A673 (cell line): ENCODE measurements around the gene GALNTL6. TPM values are rescaled to one million over a fixed set of nuclear protein-coding genes. Genes with fewer than 3 reads are reported as not detected.

ENCODE experiments used
- BruUV-seq: library from RNA; stranded (reverse); fragments of 400-500 nt; replicated peaks from 2 replicates; lab custom pipeline; 2021; lab: Mats Ljungman, UMichigan
- CTCF ChIA-PET: fragments of 300-600 bp; sonication (Branson Sonifier 250); formaldehyde crosslinking; loops from one replicate; lab custom pipeline; 2022; ENCODE audit warnings: antibody characterized with exemption; lab: Charles Lee
- POLR2A ChIA-PET: fragments of 300-600 bp; sonication (Branson Sonifier 250); formaldehyde crosslinking; loops from one replicate; lab custom pipeline; 2022; ENCODE audit warnings: antibody characterized with exemption; ENCODE audit not compliant: low non-redundant PET; lab: Charles Lee
- DNase-seq: peaks from one replicate; pipeline ENCODE4 v3.0.0-alpha.2; 2015; ENCODE audit warnings: low spot score
- H3K27ac ChIP-seq: fragments of 200-600 bp; sonication (generic); 2 replicates; pipeline ENCODE4 v1.5.1; 2016; ENCODE audit warnings: mixed run types, low read depth, mild to moderate bottlenecking, mixed read lengths, antibody characterized with exemption, low read length; ENCODE audit not compliant: poor library complexity, severe bottlenecking
- H3K27me3 ChIP-seq: fragments of 200-600 bp; sonication (generic); replicated peaks from 2 replicates; pipeline ENCODE4 v1.6.1; 2017; ENCODE audit warnings: mixed run types, low read depth, mild to moderate bottlenecking, mixed read lengths, antibody characterized with exemption, low read length; ENCODE audit not compliant: insufficient read depth, poor library complexity
- H3K36me3 ChIP-seq: fragments of 200-600 bp; sonication (generic); 2 replicates; pipeline ENCODE4 v1.6.1; 2016; ENCODE audit warnings: mixed run types, mild to moderate bottlenecking, mixed read lengths, antibody characterized with exemption, low read length; ENCODE audit not compliant: insufficient read depth, poor library complexity, severe bottlenecking
- H3K4me1 ChIP-seq: fragments of 200-600 bp; sonication (generic); 2 replicates; pipeline ENCODE4 v1.6.1; 2017; ENCODE audit warnings: mixed run types, mild to moderate bottlenecking, mixed read lengths, antibody characterized with exemption, low read length; ENCODE audit not compliant: insufficient read depth, poor library complexity, severe bottlenecking
- H3K4me3 ChIP-seq: fragments of 200-600 bp; sonication (generic); 2 replicates; pipeline ENCODE4 v1.5.1; 2016; ENCODE audit warnings: low read depth, mixed run types, mild to moderate bottlenecking, mixed read lengths, low read length; ENCODE audit not compliant: poor library complexity, severe bottlenecking
- H3K9me3 ChIP-seq: fragments of 200-600 bp; sonication (generic); 2 replicates; pipeline ENCODE4 v1.6.1; 2016; ENCODE audit warnings: mixed run types, low read depth, mild to moderate bottlenecking, mixed read lengths, antibody characterized with exemption, low read length; ENCODE audit not compliant: poor library complexity, severe bottlenecking
- EZH2 ChIP-seq: fragments of 200-600 bp; sonication (generic); IDR thresholded peaks from 2 replicates; pipeline ENCODE4 v1.6.1; 2017; ENCODE audit warnings: borderline replicate concordance, low read depth, mild to moderate bottlenecking, mixed read lengths, antibody characterized with exemption, low read length; ENCODE audit not compliant: poor library complexity, severe bottlenecking
- intact Hi-C: fragments of 100-400 bp; cut with micrococcal nuclease; formaldehyde crosslinking; loops from one replicate; pipeline ENCODE4 v1.10.0; 2022; ENCODE audit not compliant: unreplicated experiment
- total RNA-seq: library from RNA; stranded (reverse); gene quantifications from 2 replicates; pipeline ENCODE4 v1.2.3, GENCODE V29; 2021
- TF ChIP-seq, protein P1 (sequence below): fragments of 300-800, 200-600 bp; sonication (generic); conservative IDR thresholded peaks from 2 replicates; pipeline ENCODE4 v1.5.1; 2017; ENCODE audit warnings: low read depth, mild to moderate bottlenecking, antibody characterized with exemption, low read length, moderate library complexity, mixed read lengths

GALNTL6 gene
- total RNA-seq, 1 experiment from 2014 or later, result 0.30 TPM

DNA sequence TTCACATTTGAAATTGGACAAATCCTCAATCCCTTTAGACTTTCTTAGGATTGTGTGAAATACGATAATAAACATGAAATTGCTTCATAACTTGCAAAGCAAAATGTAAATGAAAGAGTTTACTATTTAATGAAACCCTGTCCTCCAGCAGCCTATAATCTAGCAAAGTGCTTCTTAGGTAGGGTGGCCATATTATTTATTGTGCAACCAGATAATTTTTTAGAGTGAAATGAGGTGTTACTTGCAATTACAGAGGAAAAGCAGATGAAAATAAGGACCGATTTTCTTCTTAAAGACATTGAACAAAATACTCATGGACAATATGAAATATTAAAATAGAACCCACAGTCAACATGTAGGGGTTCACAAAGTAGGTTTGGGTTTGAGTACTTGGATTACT is 1239.2 kb downstream of the GALNTL6 start:
- no peak for TF ChIP-seq EZH2
- TF ChIP-seq, protein P1, sequence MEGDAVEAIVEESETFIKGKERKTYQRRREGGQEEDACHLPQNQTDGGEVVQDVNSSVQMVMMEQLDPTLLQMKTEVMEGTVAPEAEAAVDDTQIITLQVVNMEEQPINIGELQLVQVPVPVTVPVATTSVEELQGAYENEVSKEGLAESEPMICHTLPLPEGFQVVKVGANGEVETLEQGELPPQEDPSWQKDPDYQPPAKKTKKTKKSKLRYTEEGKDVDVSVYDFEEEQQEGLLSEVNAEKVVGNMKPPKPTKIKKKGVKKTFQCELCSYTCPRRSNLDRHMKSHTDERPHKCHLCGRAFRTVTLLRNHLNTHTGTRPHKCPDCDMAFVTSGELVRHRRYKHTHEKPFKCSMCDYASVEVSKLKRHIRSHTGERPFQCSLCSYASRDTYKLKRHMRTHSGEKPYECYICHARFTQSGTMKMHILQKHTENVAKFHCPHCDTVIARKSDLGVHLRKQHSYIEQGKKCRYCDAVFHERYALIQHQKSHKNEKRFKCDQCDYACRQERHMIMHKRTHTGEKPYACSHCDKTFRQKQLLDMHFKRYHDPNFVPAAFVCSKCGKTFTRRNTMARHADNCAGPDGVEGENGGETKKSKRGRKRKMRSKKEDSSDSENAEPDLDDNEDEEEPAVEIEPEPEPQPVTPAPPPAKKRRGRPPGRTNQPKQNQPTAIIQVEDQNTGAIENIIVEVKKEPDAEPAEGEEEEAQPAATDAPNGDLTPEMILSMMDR, result no peak
- no peaks in the 10 kb centered on the region for H3K36me3 ChIP-seq
- H3K9me3 ChIP-seq, result no peaks in the 10 kb centered on the region
- H3K4me3 ChIP-seq, result no peak overlapping the region
- no peak for DNase-seq
- no peaks in the 10 kb centered on the region for H3K27me3 ChIP-seq
- no peak overlapping the region for H3K27ac ChIP-seq
- CTCF ChIA-PET, result no interaction called here
- intact Hi-C loops, result no loop called here
- no TSS peak for BruUV-seq
- peaks cover 32% of the 10 kb centered on the region for H3K4me1 ChIP-seq
- POLR2A ChIA-PET, result no interaction called here

DNA sequence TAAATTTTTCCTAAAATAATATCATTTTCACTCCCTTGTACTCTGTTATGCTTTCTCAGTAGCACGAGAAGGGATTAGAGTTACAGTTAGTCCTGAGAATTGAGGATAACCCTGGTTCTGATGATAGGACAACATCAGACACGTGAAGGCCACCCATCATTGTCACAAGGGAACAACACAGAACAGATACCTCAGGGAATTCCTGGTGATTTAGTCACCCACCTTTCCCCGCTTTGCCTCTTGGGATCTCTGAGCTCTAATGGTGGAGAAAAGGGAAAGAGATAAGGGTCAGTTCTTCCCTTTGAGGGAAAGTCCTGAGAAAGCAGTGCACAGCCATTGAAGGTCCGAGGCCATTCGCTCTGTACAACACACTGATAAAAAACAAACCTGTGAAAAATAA is 1243.1 kb downstream of the GALNTL6 start:
- Histone ChIP-seq H3K9me3 (no peaks in the 10 kb centered on the region), H3K4me3 (no peak overlapping the region), H3K27ac (no peak overlapping the region), H3K27me3 (no peaks in the 10 kb centered on the region), H3K4me1 (peaks cover 21% of the 10 kb centered on the region), H3K36me3 (no peaks in the 10 kb centered on the region)
- intact Hi-C loops, result no loop called here
- ChIA-PET POLR2A (no interaction called here), CTCF (no interaction called here)
- no peak for DNase-seq
- TF ChIP-seq EZH2, result no peak
- TF ChIP-seq, protein P1, result no peak
- BruUV-seq, result no TSS peak

DNA sequence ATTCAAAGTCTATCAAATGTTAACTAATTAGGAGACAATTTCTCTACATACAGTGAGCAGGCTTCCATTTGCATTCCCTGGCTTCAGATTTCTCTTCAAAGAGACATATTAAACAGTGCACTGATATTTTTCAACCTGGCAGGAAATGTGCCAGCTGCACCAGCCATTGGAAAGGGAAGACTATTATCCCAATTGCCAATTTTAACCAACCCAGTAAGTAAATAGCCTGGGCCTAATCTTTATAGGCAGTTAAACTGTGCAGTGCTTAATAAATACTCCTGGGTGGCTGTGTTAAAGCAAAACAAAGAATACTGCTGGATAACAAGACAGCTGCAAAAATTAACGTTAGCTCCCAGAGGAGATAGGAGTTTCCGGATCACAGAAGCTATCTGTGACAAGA is 1243.5 kb downstream of the GALNTL6 start:
- CTCF ChIA-PET, result no interaction called here
- no TSS peak for BruUV-seq
- TF ChIP-seq, protein P1, result no peak
- H3K4me1 ChIP-seq, result peaks cover 19% of the 10 kb centered on the region
- H3K36me3 ChIP-seq, result no peaks in the 10 kb centered on the region
- H3K4me3 ChIP-seq, result no peak overlapping the region
- DNase-seq, result no peak
- H3K27me3 ChIP-seq, result no peaks in the 10 kb centered on the region
- no peaks in the 10 kb centered on the region for H3K9me3 ChIP-seq
- H3K27ac ChIP-seq, result no peak overlapping the region
- intact Hi-C loops, result no loop called here
- POLR2A ChIA-PET, result no interaction called here
